ENCODE measurements around the gene TEKT1.
"Not testable (repeated sequence)": the region's sequence is repeated elsewhere in the genome, so short reads cannot be mapped to it uniquely, and the experiment has no call there.

Gene TEKT1

GRCh38 chr17:6831661-6832263 is at the start of gene TEKT1:
TEKT1 (minus strand) TSS chr17:6831729; CDS start chr17:6830376, 1,353 bp downstream.
- DNase-seq, result peak; percentile 1 to 89 (median 67)

GRCh38 chr17:6879221-6879975 is 47.9 kb upstream of the TEKT1 start:
- DNase-seq, result not testable (repeated sequence)

DNA sequence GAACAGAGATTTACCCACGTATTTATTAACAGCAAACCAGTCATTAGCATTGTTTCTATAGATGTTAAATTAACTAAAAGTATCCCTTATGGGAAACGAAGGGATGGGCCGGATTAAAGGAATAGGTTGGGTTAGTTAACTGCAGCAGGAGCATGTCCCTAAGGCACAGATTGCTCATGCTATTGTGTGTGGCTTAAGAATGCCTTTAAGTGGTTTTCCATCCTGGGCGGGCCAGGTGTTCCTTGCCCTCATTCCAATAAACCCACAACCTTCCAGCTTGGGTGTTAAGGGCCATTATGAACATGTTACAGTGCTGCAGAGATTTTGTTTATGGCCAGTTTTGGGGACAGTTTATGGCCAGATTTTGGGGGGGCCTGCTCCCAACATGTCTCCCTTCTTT is 43.7 kb upstream of the TEKT1 start:
- DNase-seq, result not testable (repeated sequence)

DNA sequence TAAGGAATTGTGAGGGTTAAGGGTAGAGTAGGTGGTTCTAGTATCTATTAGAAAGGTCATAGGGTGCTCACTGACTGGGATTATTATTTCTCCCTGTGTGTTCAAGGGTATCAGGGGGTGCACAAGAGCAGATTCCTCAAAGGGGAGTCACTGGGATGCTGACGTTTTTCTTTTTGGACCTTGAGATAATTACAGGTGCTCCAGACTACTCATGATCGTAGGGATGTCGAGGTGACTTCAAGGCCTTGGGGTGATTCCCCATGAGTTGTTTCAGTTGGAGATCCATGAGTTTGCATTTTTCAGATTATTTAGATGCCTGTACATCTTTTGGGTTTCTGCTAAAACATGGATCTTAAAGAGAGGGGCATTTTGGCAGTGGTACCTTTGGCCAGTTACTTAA is 41.4 kb upstream of the TEKT1 start:
- DNase-seq, result no peak

GRCh38 chr17:6870841-6871240 is 39.3 kb upstream of the TEKT1 start:
- DNase-seq, result no peak

GRCh38 chr17:6868582-6868981 is 37.1 kb upstream of the TEKT1 start:
- no peak for DNase-seq

- DNase-seq, result no peak
These were observed 36.3 kb upstream of the TEKT1 start for GRCh38 chr17:6867849-6868248.

- DNase-seq, result no peak
These were observed 31.3 kb upstream of the TEKT1 start for GRCh38 chr17:6862825-6863224.

DNA sequence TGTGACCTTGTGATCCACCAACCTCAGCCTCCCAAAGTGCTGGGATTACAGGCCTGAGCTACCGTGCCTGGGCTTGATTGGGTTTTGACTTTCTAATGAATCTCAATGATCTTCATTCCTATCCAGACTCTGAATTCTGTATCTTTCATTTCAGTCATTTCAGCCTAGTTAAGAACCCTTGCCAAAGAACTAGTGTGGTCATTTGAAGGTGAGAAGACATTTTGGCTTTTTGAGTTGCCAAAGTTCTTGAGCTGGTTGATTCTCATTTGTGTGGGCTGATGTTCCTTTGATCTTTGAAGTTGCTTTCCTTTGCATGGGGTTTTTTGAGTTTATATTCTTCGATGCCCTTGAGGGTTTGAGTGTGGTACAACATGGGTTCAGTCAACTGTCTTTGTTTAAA is 30.6 kb upstream of the TEKT1 start:
- DNase-seq, result no peak

- no peak for DNase-seq
These were observed 26.4 kb upstream of the TEKT1 start for GRCh38 chr17:6857904-6858303.

- no peak for DNase-seq
These were observed 25.8 kb upstream of the TEKT1 start for GRCh38 chr17:6857336-6857735.

DNA sequence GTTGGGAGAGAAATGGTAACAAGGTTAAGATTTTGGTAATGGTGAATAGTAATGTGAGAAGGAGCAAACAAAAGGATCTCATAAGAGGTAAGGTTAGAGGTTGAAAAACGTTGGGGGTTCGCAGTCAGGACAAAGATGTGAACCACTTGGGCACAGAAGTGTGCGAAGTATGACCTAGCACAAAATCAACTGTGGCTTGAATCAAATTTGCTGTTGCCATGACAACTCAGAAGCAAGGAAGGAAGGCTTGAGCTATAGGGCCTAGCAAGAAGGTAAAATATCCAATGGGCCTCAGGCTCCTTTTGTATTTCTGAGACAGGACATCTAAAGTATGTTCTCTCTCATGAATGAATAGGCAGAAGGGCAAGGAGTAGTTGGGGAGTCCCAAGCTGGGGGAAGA is 24.5 kb upstream of the TEKT1 start:
- no peak for DNase-seq

DNA sequence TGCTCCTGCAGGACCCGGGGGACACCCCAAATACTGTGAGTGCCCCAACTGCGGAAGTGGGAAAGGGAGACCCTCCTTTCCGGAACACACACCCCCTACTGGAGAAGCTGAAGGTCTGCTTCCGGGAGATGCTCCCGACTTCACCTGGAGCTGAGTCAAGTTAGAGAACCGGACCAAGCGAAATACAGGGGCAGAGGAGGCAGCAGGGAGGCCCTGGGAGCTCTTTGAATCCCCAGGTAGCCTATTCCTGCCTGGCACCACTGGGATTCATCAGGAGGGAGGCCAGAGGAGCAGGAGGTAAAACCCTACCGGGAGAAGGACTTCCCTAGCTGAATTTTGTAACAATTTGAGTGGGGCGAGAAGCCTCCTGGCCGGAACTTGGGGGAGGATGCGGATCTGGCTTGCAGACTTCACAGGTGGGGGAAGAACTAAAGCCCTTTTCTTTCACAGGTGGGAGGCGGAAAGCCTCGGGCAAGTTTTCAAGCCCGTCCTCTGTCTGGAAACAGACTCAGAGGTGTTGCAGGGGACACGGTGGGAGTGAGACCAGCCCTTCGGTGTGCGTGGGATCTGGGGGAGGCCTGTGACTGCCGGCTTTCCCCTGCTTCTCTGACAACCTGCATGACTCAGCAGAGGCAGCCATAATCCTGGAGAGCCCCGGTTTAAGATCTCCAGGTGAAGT is 22.4 kb upstream of the TEKT1 start:
- no peak for DNase-seq

- peak in 1 of 3 experiments; percentile 1 for DNase-seq
These were observed 17.1 kb upstream of the TEKT1 start for GRCh38 chr17:6848545-6849179.

DNA sequence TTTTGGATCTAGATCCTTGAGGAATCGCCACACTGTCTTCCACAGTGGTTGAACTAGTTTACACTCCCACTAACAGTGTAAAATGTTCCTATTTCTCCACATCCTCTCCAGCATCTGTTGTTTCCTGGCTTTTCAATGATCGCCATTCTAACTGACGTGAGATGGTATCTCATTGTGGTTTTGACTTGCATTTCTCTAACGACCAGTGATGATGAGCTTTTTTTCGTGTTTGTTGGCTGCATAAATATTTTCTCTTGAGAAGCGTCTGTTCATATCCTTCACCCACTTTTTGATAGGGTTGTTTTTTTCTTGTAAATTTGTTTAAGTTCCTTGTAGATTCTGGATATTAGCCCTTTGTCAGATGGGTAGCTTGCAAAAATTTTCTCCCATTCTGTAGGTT is 14.6 kb upstream of the TEKT1 start:
- DNase-seq, result not testable (repeated sequence)

DNA sequence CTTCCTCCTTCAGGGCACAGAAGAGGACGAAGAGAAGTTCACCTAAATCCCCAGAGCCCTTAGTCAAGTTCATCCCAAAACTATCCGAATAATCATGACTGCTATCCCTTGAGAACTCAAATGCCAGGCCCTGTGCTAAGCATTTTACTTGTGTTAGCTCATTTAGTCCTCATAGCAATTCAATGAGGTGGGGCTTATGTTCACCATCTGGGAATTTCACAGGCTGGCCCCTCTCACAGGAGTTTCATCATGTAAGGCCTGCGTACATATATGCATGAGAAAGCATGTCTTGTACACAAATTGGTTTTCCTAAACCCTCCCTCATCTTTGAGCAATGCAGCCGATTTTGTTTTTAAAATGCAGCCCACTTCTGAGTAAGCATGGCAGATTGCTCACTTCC is 12.9 kb upstream of the TEKT1 start:
- not testable (repeated sequence) for DNase-seq

DNA sequence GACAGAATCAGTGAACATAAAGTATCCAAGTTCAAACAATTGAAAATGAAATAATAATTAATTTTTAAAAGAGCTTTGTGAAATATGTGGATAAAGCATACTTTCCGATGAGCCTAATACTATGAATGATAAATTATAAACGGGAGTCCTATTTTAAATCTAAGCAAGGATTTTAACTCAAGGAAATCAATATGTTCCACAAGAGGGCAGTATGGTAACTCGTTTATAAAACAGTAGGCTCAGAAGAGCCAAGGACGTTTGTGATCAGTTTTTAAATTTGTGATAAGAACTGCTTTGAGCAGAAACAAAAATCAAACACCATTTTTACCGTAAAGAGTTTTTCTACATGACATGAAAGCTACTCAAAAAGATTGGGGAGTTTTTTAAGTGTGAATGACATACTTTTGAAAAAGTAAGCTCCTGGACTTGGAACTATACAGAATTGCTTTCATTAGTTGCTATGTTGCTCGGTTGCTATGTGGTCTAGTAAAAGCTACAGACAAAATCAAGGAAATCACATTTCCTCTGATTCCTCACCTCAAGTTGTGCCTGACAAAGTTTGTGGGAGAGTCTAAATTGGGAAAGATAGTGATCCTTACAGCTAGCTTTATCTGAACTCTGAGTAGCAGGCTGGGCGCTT is 11.8 kb upstream of the TEKT1 start:
- peak in 2 of 3 experiments; percentile 19 to 58 for DNase-seq

DNA sequence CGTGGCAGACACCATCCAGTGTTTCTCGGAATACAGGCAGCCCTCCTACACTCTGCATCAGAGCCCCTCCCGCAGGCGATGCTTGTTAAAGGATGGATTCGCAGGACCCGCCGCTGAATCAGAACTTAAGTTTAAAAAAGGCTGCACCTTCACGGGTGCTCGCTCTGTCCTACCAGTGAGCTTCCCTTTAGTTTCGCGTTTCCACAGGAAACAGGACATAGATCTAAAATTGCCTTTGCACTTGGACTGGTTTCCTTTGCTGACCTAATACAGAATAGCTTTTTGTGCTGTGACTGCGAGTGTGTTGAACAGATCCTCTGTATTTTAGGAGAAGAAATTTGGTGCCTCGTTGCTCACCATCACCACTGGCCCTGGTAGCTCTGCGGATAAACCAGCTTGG is 10.2 kb upstream of the TEKT1 start:
- not testable (repeated sequence) for DNase-seq

DNA sequence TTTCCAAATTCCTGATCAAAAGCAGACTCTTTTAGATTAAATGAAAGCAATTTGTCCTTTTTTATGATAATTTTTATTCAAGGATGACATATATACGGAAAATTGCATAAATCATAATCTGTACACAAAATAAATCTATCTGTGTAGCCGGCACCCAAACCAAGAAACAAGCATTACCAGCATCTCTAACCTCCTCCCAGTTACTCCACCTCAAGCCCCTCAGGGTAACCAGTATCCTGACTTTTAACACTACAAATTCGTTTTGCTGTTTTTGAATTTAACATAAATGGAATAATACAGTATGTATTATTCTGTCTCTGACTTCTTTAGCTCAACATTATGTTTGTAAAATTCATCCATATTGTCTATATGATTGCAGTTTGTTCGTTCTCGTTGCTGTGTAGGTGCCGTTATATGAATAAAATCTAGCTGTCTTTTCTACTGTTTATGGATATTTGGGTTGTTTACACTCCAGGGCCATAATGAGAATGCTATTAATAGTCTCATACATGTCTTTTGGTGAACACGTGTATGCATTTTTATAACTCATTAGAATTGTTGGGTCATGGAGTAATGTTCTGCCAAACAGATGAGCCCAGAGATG is 1.0 kb downstream of the TEKT1 start:
- DNase-seq, result no peak

DNA sequence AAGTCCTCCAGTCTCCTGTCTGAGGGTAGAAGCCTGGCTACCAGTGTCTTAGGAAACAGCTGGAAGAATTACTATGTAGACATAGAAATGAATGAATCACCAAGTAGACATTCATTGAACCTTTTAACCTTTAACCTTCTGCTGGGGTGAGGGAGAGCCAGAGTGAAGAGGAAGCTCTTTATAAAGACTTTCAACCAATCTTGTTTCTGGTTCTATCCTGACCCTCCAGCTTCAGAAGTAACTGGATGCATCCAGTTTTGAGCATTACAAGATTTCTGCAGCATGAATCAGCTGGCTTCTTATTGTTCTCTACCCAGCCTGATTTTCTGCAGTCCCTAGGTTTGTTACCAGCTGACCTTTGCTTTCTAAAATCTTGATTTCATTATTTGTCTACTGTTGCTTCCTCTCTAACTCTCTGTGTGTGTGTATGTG is 8.5 kb downstream of the TEKT1 start:
- DNase-seq, result no peak

DNA sequence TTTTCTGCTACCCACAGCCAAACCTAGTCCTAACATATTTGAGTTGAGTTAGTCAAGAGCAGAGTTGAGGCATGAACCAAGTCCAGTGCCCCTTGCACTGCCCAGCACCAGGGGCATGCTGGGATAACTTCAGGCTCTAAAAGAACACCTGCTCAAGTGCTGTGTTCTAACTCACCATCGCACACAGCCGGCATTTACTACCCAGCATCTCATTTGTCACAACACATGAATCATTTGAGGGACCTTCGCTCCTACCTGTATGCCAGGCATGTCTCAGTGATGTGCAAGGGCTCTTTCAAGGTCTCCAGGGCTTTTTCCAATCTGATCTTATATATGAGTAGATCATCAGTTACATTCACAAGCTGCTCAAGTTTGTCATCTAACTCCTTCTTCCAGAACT is 12.6 kb downstream of the TEKT1 start:
- no peak for DNase-seq

GRCh38 chr17:6816368-6816767 is 15.2 kb downstream of the TEKT1 start:
- not testable (repeated sequence) for DNase-seq

- DNase-seq, result no peak
These were observed 15.8 kb downstream of the TEKT1 start for GRCh38 chr17:6815775-6816174.

Data from NCI-H1417 (cell line).